GM18951 (cell line): Measurements from ENCODE around the gene KRT8.

Experiments used
- POLR2A ChIP-seq: IDR thresholded peaks from 4 replicates; pipeline ENCODE4 v1.6.1; 2011; ENCODE audit warnings: mild to moderate bottlenecking; ENCODE audit not compliant: insufficient read length, insufficient read depth; ENCODE audit errors: extremely low read depth
- in situ Hi-C: fragments of 300-500 bp; cut with MboI; formaldehyde crosslinking; loops from one replicate; pipeline ENCODE4 v1.12.0; 2022; ENCODE audit warnings: low sequenced_read_pairs, mixed read lengths, inconsistent platforms; ENCODE audit not compliant: unreplicated experiment

KRT8 gene

GRCh38 chr12:52917800-52918199 is 12.9 kb upstream of the KRT8 start:
- TF ChIP-seq POLR2A, result no peak
- in situ Hi-C loops, result no loop called here

- no peak for TF ChIP-seq POLR2A
- in situ Hi-C loops, result no loop called here
Observed at GRCh38 chr12:52916216-52916615, 11.3 kb upstream of the KRT8 start.

GRCh38 chr12:52915637-52916036 is 10.8 kb upstream of the KRT8 start:
- in situ Hi-C loops, result no loop called here
- no peak for TF ChIP-seq POLR2A

- in situ Hi-C loops, result no loop called here
- TF ChIP-seq POLR2A, result no peak
Observed at GRCh38 chr12:52914576-52915121, 9.8 kb upstream of the KRT8 start.

DNA sequence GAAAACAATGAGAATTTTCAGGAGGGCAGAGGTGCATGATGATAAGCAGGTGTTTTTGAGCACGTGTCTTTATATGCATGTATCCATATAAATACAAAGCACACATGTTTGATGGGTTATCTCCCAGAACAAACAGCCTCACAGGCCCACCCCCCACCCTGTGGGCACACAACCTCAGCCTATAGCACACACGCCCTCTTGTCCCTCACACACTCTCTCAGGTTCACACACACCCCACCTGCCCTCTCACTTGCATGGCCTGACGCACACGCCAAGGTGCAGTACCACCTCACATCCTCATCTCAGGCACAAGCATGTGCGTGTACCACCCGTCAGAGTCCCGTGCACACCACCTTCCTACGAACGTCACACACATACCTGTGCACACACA is 8.6 kb upstream of the KRT8 start:
- no peak for TF ChIP-seq POLR2A
- in situ Hi-C loops, result no loop called here

DNA sequence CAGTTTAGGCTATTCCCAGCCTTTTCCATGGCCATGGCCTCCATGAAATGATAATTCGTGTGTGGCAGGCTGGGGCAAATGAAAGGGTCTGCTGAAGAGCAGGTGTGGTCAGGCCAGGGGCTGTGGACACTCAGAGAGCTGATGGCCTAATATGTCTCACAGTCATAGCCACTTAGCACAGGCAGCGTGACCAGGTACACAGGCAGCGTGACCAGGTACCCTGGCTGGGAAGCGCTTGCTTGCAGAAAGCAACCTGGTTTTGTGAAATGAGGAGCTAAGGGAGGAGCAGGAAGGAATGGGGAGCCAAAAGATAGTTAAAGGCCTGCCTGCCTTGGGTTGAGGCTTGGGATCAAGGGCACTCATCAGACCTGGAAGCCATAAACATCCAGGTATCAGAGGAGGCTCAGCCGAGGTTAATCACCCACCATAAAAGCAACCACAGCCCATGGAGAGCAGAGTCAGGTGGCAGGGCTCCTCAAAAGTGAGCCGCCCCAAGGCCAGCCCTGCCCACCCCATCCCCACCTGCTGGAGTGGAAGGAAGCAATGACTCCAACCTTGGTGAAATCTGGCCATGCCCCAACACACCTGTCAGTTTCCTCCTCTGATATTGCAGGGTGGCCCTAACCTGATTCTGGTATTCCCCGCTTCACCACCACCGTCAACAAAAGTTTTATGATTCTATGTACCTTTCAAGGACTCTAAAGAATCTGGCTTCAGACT is 8.0 kb upstream of the KRT8 start:
- no peak for TF ChIP-seq POLR2A
- in situ Hi-C loops, result no loop called here

DNA sequence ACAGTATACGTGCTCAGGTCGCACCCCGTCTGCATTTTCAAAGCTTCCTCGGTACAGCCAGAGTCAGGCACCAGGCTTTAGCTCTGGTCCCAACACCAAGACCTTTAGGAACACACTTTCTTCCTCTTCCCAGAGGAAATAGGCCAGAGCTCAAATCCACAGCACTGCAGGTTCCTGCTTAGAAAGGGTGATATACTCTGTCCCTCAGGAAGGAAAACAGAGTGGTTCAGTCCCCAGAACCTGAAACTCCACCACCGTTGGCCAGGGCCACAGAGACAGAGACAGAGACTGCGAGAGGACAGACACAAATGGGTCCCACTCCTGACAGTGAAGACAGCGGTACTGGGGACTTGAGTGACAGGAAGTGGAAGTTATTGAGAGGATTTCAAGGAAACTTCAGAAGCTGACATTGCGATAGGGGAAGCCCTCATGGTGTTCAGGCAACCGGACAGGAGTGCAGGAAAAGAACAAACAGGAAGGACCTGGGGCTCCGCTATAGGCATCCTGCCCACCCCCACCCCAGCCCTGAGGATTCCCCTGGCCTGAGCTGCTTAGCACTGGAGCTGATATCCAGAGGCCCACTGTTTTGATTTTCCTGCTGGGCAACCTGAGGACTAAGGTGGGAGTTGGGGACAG is 5.5 kb upstream of the KRT8 start:
- in situ Hi-C loops, result no loop called here
- TF ChIP-seq POLR2A, result no peak

GRCh38 chr12:52909796-52910195 is 4.9 kb upstream of the KRT8 start:
- in situ Hi-C loops, result no loop called here
- no peak for TF ChIP-seq POLR2A

DNA sequence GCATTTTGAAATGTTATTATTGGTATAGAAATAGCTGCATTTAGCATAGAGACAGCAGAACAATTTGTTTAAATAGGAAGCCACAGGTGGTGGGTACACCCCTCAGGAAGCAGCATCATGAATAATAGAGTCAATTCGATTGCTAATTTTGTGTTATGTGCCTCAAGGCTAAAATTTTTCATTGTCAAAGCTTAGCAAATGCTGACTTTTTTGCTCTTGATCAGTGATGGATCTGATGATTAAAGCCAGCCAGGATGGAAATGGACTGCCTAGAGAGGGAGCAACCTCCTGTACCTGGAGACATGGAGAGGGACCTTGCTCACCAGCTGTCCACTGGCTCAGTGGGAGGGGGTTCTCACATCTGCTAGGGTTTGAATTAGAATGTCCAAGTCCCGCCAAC is 4.5 kb upstream of the KRT8 start:
- no peak for TF ChIP-seq POLR2A
- in situ Hi-C loops, result no loop called here

DNA sequence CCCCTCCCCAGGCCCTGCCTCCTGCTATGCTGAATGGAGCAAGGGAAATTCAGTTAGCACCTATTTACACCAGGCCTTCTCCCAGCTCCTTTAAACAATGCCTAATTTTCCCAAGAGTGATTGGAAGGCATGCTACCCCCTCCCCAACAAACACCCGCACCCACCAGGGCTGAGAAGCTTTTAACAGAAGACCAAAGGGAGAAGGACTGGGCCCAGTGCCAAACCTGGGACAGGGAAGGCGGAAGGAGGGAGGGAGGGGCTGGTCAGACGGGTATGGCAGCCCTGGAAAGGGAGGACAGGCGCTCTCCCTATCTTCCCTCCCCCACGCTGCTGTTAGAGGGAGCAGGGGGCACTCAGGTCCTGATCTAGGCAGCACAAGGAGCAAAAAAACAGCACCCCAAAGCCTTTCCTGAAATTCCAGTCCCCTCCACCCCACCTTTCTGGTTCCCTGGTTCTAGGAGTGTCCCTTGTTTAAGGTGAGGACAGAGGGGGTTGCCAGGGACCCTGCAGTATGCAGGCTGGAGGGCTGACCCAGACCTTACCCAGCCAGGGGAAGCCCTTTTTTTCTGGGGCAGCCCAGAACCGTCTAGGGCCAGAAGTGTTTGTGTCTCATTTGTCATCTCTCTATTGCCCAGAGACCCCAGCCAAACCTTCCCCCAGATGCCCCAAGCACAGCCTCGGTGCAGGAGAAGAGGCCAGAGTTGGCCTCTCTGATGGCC is 2.4 kb upstream of the KRT8 start:
- no peak for TF ChIP-seq POLR2A
- in situ Hi-C loops, result no loop called here

DNA sequence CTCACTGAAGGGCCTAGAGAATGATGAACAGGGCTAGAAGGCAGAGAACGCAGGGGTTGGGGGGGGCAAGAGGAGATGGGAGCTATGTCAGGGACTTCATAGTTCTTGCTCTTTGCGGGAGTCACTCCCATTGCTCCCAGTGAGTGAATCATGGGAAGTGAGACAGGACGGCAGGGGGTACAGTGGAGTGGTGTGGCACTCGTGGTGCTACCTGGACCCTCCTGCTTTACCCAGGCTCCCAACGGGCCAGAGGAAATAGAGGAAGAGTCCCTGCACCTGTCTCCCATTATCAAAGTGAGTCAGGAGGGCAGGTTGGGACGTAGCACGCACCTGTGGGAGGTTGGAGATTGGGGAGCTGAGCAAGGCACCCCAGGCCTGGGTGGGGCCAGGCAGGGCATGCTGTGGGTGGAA is 1.3 kb upstream of the KRT8 start:
- in situ Hi-C loops, result no loop called here

DNA sequence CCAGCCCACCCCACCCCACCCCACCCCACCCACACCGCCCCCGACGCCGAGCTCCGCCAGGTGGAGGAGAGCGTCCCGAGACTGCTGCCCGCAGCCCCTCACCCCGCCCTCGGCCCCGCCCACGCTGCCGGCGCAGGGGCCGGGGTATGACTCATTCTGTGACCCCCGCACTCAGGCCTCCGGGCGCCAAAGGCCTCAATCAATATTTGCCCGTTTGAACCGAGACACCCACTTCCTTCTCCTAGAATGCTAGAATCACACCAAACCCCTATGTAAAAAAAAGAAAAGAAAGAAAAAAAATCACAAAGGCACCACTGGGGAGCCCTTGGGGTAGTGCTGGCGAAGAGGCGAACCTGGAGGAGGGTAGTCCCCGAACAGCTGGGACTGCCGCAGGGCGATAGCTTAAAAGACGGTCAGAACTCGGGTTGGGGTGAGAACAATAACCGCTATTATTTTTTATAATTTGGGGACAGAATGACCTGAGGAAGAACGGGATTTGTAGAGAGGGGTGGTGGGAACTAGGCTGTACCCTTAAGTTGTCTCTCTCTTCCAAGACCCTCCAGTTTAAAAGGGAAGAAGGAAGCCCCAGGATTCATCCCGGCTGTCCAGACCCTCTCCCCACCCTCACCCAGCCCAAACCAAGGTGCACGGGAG is 894 bp downstream of the KRT8 start:
- in situ Hi-C loops, result no loop called here
- TF ChIP-seq POLR2A, result no peak

More for the DNA sequence above, 1.3 kb upstream of the KRT8 start:
- TF ChIP-seq POLR2A, result no peak

- in situ Hi-C loops, result no loop called here
- no peak for TF ChIP-seq POLR2A
Observed at GRCh38 chr12:52903285-52903854, 1.5 kb downstream of the KRT8 start.
